Tracheal epithelial cell (primary cell): ENCODE results near the gene CWC27. TPM values are rescaled to one million over a fixed set of nuclear protein-coding genes. Genes with fewer than 3 reads are reported as not detected.

Experiments used
- total RNA-seq: library from RNA; depleted of rRNA; stranded (reverse); fragments of >200 nt; gene quantifications from 2 replicates; pipeline ENCODE4 v1.2.1, GENCODE V29; 2014

The CWC27 gene
- total RNA-seq, result 12.3 and 13.6 TPM in 2 replicates

GRCh38 chr5:64768358-64769312 is at the start of gene CWC27, which contains the start of gene SREK1IP1:
Gene CWC27, plus strand, starts transcription at chr5:64768930. Its CDS starts 217 bp downstream, at chr5:64769147.
Gene SREK1IP1, minus strand, starts transcription at chr5:64768691. Its CDS starts 174 bp downstream, at chr5:64768517.

Other genes starting within 250 kb of the CWC27 start
- not detected in 2 replicates for gene SHISAL2B, start 78.4 kb upstream of the CWC27 start, total RNA-seq
- 18.8 and 22.8 TPM in 2 replicates for gene SREK1IP1, start 239 bp upstream of the CWC27 start, total RNA-seq